Kidney tubule cell (primary cell): ENCODE results near the gene FERMT1.

Source experiments
- DNase-seq: peaks from one replicate; pipeline ENCODE4 v3.0.0-alpha.2; 2018; ENCODE audit warnings: low spot score

FERMT1 gene

GRCh38 chr20:6070829-6071695 is 51.8 kb downstream of the FERMT1 start:
- no peak for DNase-seq

GRCh38 chr20:6069669-6070068 is 53.2 kb downstream of the FERMT1 start:
- no peak for DNase-seq

GRCh38 chr20:6067763-6068318 is 55.0 kb downstream of the FERMT1 start:
- no peak for DNase-seq

GRCh38 chr20:6066582-6066981 is 56.2 kb downstream of the FERMT1 start:
- no peak for DNase-seq

DNA sequence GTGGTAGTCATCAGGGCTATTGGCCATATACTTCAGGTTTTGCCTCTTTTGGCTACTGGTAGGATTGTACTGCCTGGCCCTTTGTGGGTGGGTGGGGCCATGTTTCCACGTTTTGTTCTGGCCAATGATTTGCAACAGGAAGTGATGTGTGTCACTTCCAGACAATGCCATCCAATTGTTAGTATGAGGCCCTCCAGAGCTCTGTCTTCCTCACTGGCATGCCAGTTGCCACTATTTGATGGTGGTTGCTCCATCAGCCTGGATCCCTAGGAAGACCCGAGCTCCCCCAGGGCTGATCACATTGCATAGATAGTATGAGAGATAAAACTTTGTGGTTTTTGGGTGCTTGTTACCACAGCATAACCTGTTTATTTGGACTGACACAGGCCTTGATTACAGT is 61.3 kb downstream of the FERMT1 start:
- DNase-seq, result no peak

DNA sequence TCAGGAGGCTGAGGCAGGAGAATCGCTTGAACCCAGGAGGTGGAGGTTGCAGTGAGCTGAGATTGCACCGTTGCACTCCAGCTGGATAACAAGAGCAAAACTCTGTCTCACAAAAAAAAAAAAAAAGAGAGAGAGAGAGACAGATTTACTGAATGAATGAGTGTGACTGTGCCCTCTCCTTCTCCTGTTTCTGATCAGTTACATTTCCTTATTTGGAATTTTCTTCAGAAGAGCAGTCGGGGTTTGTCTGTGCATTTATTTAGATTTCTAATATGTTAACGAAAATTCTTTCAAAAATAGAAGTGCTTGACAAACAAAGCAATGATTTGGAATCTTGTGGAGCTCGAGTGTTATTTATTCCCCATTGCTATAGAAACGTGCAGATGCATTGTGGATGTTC is 62.6 kb downstream of the FERMT1 start:
- DNase-seq, result no peak

DNA sequence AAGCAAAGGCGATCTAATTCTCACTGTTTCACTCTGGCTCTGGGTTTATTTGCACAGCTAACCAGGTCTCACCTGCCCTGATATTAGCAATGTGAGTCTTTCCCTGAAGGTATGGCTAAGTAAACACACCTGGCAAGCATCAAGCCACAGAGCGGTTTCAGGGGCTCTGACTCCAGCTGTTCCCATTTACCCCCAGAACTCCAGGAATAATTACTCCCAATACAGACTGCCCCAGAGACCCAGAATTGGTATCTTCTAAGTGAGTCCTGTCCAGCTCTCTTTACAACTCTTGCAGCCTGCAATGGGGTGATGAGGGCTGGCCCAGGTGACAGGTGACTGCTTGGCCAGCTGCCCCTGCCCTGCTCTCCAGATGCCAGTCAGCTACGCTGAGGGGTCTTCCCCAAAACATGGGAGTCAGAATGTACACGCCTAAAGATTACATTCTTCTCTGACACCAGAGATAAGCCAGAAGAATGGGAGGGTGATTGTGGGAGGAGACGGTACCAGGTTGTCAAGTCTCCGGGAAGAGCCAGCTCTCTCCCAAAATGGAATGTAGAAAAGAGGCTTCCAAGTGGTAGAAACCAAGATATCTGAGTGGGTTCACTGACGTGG is 64.0 kb downstream of the FERMT1 start:
- peak; percentile 26 for DNase-seq

DNA sequence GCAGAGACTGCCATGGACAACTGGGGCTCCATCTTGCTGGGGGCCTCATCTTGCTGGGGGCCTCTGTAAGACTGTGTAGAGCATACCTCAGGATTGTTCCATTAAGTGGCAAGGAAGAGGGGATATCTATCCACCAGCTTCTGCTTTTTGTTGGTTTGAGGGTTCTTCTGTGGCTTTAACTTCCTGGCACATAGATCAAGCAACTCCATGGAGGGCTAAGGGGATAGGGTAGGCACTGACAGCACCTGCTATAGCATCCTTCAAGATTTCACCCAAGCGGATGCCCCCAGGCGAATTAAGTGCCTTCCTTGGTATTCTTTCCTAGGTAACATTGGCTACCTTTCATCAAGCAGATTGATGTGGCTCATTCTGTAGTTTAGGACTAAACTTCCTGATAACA is 65.1 kb downstream of the FERMT1 start:
- no peak for DNase-seq

DNA sequence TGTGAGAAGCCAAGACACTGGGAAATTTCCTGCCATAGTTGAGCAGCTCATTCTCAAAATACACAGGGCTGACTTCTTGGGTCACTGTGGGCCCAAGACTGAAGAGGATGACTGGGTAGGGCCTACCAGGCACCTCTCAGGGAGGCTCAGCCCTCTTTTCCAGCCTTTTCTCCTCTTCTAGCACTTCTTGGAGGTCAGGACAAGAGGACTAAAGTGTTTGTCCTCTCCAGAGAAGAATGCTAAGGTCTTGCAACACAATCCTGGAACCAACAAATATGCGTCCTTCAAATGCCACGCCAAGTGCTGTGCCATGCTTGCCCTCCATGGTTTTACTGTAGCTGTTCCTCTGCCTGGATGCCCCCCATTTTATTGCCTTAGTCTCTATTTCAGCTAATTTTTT is 65.7 kb downstream of the FERMT1 start:
- DNase-seq, result no peak

DNA sequence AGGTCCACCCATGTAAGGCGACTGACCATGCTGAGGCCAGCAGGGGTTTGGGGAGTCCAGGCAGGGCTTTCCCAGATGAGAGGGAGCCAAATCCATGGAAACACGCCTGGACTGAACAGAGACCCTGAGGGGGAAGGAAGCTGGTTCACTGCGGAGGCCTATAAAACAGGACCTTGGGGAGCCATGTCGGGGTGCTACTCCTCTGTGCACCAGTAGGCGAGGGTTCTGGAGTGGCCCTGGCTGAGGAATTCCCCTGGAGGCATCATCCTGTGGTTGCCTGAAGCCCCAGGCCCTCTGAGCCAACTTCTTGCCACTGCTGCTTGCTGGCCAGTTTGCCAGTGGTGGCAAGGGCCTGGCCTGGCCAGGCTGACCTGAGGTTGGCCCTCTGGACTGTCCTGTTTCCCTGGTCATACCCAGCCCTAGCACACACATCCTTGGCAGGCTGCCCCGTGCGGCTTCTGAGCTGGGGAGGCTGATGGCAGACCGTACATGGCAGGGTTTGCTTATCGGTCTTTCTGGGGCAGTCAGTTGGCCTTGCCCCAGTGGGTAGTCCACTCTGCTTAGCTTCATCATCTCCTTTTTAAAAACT is 66.8 kb downstream of the FERMT1 start:
- DNase-seq, result no peak

DNA sequence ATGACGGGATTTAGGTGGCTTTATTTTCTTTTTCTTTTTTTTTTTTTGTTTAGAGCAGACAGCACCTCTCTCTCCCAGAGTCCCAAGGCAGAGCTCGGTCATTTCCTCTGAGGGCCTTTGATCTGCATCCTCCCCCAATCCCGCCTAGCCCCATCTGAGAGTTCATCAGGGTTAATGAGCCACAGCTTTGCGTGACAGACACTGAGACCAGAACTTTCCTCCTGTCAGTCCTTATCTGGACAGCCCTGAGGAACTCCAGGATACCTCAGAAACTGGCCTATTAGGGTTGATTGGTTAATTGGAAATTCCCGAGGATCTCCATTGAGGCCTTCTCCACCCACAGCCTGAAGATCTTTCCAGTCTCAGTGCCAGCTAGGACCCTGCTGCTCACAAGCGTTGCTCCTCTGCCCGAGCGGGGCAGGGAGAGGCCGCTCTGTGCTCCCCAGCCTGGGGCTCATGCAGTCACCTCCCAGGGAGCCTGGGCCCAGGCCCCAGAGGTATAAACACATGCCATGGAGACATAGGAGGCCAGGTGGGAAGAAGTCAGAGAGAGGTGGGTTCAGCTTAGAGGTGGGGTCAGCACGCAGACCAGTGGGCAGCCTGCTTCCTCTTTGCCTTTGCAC is 67.6 kb downstream of the FERMT1 start:
- peak; percentile 79 for DNase-seq

DNA sequence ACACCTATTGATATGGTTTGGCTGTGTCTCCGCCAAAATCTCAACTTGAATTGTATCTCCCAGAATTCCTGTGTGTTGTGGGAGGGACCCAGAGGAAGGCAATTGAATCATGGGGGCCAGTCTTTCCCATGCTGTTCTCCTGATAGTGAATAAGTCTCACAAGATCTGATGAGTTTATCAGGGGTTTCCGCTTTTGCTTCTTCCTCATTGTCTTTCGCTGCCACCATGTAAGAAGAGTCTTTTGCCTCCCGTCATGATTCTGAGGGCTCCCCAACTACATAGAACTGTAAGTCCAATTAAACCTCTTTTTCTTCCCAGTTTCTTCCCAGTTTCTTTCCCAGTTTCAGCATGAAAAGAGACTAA is 68.2 kb downstream of the FERMT1 start:
- DNase-seq, result peak; percentile 55

GRCh38 chr20:6053776-6054688 is 68.8 kb downstream of the FERMT1 start, which contains the start of gene LRRN4:
Gene LRRN4, minus strand, starts transcription at chr20:6054060. Its CDS starts 1,261 bp downstream, at chr20:6052799.
- DNase-seq, result peak; percentile 99

GRCh38 chr20:6053064-6053775 is 69.6 kb downstream of the FERMT1 start:
- peak; percentile 64 for DNase-seq

- peak; percentile 98 for DNase-seq
These were observed 71.3 kb downstream of the FERMT1 start for GRCh38 chr20:6051505-6051904.

- DNase-seq, result no peak
These were observed 74.4 kb downstream of the FERMT1 start for GRCh38 chr20:6048391-6048790.

GRCh38 chr20:6046432-6046831 is 76.4 kb downstream of the FERMT1 start:
- DNase-seq, result no peak

DNA sequence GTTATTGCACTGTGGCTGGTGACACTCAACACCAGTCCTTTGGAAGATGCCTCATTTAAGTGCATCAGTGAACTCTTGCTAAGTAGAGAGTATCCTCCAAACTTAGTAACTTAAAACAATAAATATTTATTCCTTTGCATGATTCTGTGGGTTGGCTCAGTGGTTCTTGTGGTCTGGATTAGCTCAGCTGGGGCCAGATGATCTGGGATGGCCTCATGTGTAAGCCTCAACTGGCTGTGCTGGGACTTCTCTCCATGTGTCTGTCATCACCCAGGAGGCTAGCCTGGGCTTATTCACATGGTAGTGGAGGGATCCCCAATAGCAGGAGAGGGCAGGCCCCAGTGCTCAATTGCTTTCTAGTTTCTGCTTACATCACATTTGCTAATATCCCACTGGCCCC is 77.3 kb downstream of the FERMT1 start:
- DNase-seq, result peak; percentile 29

DNA sequence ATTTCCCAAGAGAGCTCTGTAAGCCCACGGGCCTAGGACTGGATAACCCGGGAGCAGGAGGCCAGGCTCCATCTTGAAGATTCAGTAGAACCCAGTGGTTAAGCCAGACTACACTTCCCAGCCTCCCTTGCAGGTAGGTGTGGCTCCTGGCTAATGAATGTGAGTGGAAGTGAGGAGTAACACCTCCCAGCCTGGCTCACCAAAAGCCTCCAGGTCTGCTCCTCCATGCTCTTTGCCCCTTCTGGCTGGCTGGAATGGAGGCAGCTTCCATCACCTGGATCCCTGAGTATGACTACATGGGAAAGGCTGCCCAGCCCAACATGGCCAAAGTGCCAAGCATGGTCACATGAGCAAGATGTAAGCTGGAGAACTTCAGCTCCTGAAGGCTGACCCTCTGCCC is 78.7 kb downstream of the FERMT1 start:
- DNase-seq, result peak; percentile 20

- DNase-seq, result no peak
These were observed 81.0 kb downstream of the FERMT1 start for GRCh38 chr20:6041808-6042265.
